Keratinocyte (primary cell): ENCODE data around the gene KLHL22. TPM values are rescaled to one million over a fixed set of nuclear protein-coding genes. Genes with fewer than 3 reads are reported as not detected.

ENCODE experiments used
- DNase-seq: peaks from one replicate; pipeline ENCODE4 v3.0.0-alpha.2; 2011; ENCODE audit warnings: low read depth, missing footprints, low spot score
- FAIRE-seq: peaks from 2 replicates; lab custom pipeline; 2011; peaks lifted over from hg19 to GRCh38; lab: Jason Lieb, UNC
- H2AFZ ChIP-seq: 2 replicates; pipeline ENCODE4 v1.6.0; 2012; ENCODE audit warnings: low read length, control low read depth, inconsistent platforms; ENCODE audit not compliant: control insufficient read depth
- H3K27ac ChIP-seq: 2 replicates; pipeline ENCODE4 v1.5.1; 2011; ENCODE audit warnings: low read length; ENCODE audit not compliant: control insufficient read depth, insufficient read depth
- H3K27me3 ChIP-seq: 3 replicates; pipeline ENCODE4 v1.6.0; 2011; ENCODE audit warnings: low read length; ENCODE audit not compliant: control insufficient read depth, insufficient read depth; ENCODE audit errors: extremely low read depth
- H3K36me3 ChIP-seq, 2 experiments: 2 replicates in 1 of 2; 3 replicates in 1 of 2; pipeline ENCODE4 v1.5.1; 2011; ENCODE audit warnings: low read length in 2 of 2, mild to moderate bottlenecking in 1 of 2; ENCODE audit not compliant: control insufficient read depth in 2 of 2, insufficient read depth in 2 of 2; ENCODE audit errors: extremely low read depth in 1 of 2
- H3K4me1 ChIP-seq: 3 replicates; pipeline ENCODE4 v1.5.1; 2011; ENCODE audit warnings: low read length; ENCODE audit not compliant: control insufficient read depth, insufficient read depth; ENCODE audit errors: extremely low read depth
- H3K4me2 ChIP-seq: 3 replicates; pipeline ENCODE4 v1.6.0; 2011; ENCODE audit warnings: low read depth, low read length; ENCODE audit not compliant: control insufficient read depth, insufficient read depth; ENCODE audit errors: extremely low read depth
- H3K4me3 ChIP-seq, 3 experiments: fragments of 200-600 bp in 1 of 3; sonication (generic) in 1 of 3; 2 replicates in 2 of 3; 3 replicates in 1 of 3; pipeline ENCODE4 v1.5.1; 2011 to 2016; ENCODE audit warnings: low read length in 3 of 3, mild to moderate bottlenecking in 3 of 3, control low read depth in 2 of 3, inconsistent platforms in 1 of 3, low read depth in 1 of 3, mixed read lengths in 1 of 3, mixed run types in 1 of 3, moderate library complexity in 1 of 3; ENCODE audit not compliant: control insufficient read depth in 2 of 3, insufficient read depth in 2 of 3; ENCODE audit errors: extremely low read depth in 1 of 3
- H3K79me2 ChIP-seq: 2 replicates; pipeline ENCODE4 v1.6.0; 2012; ENCODE audit warnings: low read length; ENCODE audit not compliant: control insufficient read depth, insufficient read depth
- H3K9ac ChIP-seq: 3 replicates; pipeline ENCODE4 v1.6.0; 2011; ENCODE audit warnings: low read length; ENCODE audit not compliant: control insufficient read depth, insufficient read depth; ENCODE audit errors: extremely low read depth
- H3K9me1 ChIP-seq: 3 replicates; pipeline ENCODE4 v1.6.0; 2011; ENCODE audit warnings: low read length; ENCODE audit not compliant: control insufficient read depth, insufficient read depth; ENCODE audit errors: extremely low read depth
- H3K9me3 ChIP-seq: 2 replicates; pipeline ENCODE4 v1.5.1; 2012; ENCODE audit warnings: low read depth, low read length; ENCODE audit not compliant: control insufficient read depth
- H4K20me1 ChIP-seq: 3 replicates; pipeline ENCODE4 v1.6.0; 2011; ENCODE audit warnings: low read length; ENCODE audit not compliant: control insufficient read depth, insufficient read depth; ENCODE audit errors: extremely low read depth
- CTCF ChIP-seq, 3 experiments: IDR thresholded peaks in 1 of 3; conservative IDR thresholded peaks in 1 of 3; optimal IDR thresholded peaks in 1 of 3; 2 replicates in 2 of 3; 3 replicates in 1 of 3; pipeline versions ENCODE3 to v1.5.1; 2011; ENCODE audit warnings: low read length in 3 of 3, mild to moderate bottlenecking in 3 of 3, moderate library complexity in 2 of 3, control low read depth in 1 of 3, inconsistent platforms in 1 of 3; ENCODE audit not compliant: insufficient read depth in 2 of 3; ENCODE audit errors: extremely low read depth in 1 of 3
- EZH2 ChIP-seq: IDR thresholded peaks from one replicate; pipeline ENCODE4 v1.6.1; 2012; ENCODE audit warnings: inconsistent platforms, mild to moderate bottlenecking, low read length, moderate library complexity
- dilution Hi-C: fragments of 300-500 bp; cut with MboI; formaldehyde crosslinking; loops from one replicate; pipeline ENCODE4 v1.7.0; 2020; ENCODE audit warnings: low sequenced_read_pairs; ENCODE audit not compliant: extremely low pct_ligation_motif_present
- polyA plus RNA-seq, 5 experiments: library from polyadenylated mRNA; depleted of rRNA in 3 of 5; stranded (reverse) in 3 of 5; stranded (forward) in 1 of 5; unstranded in 1 of 5; fragments of >200 nt; gene quantifications; 1 replicate in 1 of 5; 2 replicates in 3 of 5; 3 replicates in 1 of 5; pipeline versions ENCODE4 v1.2.1 to v1.2.3, GENCODE V29; 2011 to 2012; ENCODE audit warnings: missing spikeins in 2 of 5, low read depth in 1 of 5, low replicate concordance in 1 of 5

KLHL22 gene
- polyA plus RNA-seq, 1 donor (not counting 4 experiments of a cell fraction or from before 2014, with no cell fraction given) = 9.3 TPM

GRCh38 chr22:20455709-20456063 is 39.9 kb downstream of the KLHL22 start:
- H3K27ac ChIP-seq = no peak overlapping the region
- H3K9me1 ChIP-seq = no peaks in the 10 kb centered on the region
- FAIRE-seq (no peak), DNase-seq (no peak)
- dilution Hi-C loops = no loop called here
- H3K79me2 ChIP-seq = no peaks in the 10 kb centered on the region
- no peaks in the 10 kb centered on the region for H3K36me3 ChIP-seq
- H3K4me2 ChIP-seq = no peak overlapping the region
- no peak for TF ChIP-seq CTCF (optimal IDR thresholded peaks at IDR 0.05 in 1 of 3, IDR thresholded peaks at IDR 0.05 in 1 of 3, conservative IDR thresholded peaks at IDR 0.05 in 1 of 3; ENCODE audit: extremely low read depth in 1 of 3, insufficient read depth in 2 of 3, low read length in 3 of 3)
- TF ChIP-seq EZH2 = no peak
- no peak overlapping the region for H3K4me3 ChIP-seq
- H2AFZ ChIP-seq = no peak overlapping the region
- no peaks in the 10 kb centered on the region for H3K4me1 ChIP-seq
- H4K20me1 ChIP-seq = peaks cover 3% of the 10 kb centered on the region
- H3K9me3 ChIP-seq = no peaks in the 10 kb centered on the region
- H3K27me3 ChIP-seq = no peaks in the 10 kb centered on the region
- no peak overlapping the region for H3K9ac ChIP-seq

GRCh38 chr22:20453222-20453621 is 42.4 kb downstream of the KLHL22 start:
- Histone ChIP-seq H3K36me3 (no peaks in the 10 kb centered on the region), H3K9me1 (no peaks in the 10 kb centered on the region), H3K4me3 (no peak overlapping the region), H3K79me2 (no peaks in the 10 kb centered on the region), H3K9me3 (no peaks in the 10 kb centered on the region), H3K4me2 (no peak overlapping the region), H3K27ac (no peak overlapping the region), H3K4me1 (no peaks in the 10 kb centered on the region), H3K27me3 (no peaks in the 10 kb centered on the region), H4K20me1 (peaks cover 3% of the 10 kb centered on the region), H2AFZ (no peak overlapping the region), H3K9ac (no peak overlapping the region)
- FAIRE-seq (no peak), DNase-seq (no peak)
- dilution Hi-C loops = no loop called here
- TF ChIP-seq EZH2 = no peak
- no peak for TF ChIP-seq CTCF (optimal IDR thresholded peaks at IDR 0.05 in 1 of 3, IDR thresholded peaks at IDR 0.05 in 1 of 3, conservative IDR thresholded peaks at IDR 0.05 in 1 of 3; ENCODE audit: extremely low read depth in 1 of 3, insufficient read depth in 2 of 3, low read length in 3 of 3)
